ENCODE data around the gene ZNF30. TPM values are rescaled to one million over a fixed set of nuclear protein-coding genes. Genes with fewer than 3 reads are reported as not detected.

The ZNF30 gene
- total and polyA plus RNA-seq, 2 experiments from 2014 or later = 4.1 to 18.7 TPM

GRCh38 chr19:34932494-34932893, 5.8 kb downstream of the ZNF30 start:
- H3K4me1 Mint-ChIP-seq = peaks cover 3% of the 10 kb centered on the region; the same call in 2 of the 3 replicates
- peaks cover 8% of the 10 kb centered on the region; the same call in 1 of the 2 replicates for H3K36me3 ChIP-seq (ENCODE audit: insufficient read depth)
- H3K9me3 Mint-ChIP-seq = no peaks in the 10 kb centered on the region; the same call in 2 of the 3 replicates
- H3K9me2 ChIP-seq (ENCODE audit: insufficient read depth) = peaks cover 9% of the 10 kb centered on the region
- no peak overlapping the region for H3K4me2 ChIP-seq
- H3K27me3 Mint-ChIP-seq (ENCODE audit: insufficient read depth, low read depth, poor library complexity) = peaks cover 3% of the 10 kb centered on the region
- TF ChIP-seq STAT1 (IDR thresholded peaks at IDR 0.05; ENCODE audit: unreplicated experiment) = no peak
- no peak for TF ChIP-seq ZNF462 (CRISPR knock-in tag; IDR thresholded peaks at IDR 0.05)
- no peak for TF ChIP-seq EZH2 (IDR thresholded peaks at IDR 0.05; ENCODE audit: low read depth, unreplicated experiment)
- no peak for TF ChIP-seq ZNF114 (CRISPR knock-in tag; IDR thresholded peaks at IDR 0.05)
- TF ChIP-seq ZNF331 (CRISPR knock-in tag; IDR thresholded peaks at IDR 0.05; ENCODE audit: low read depth) = no peak
- no peak for TF ChIP-seq ETS1 (IDR thresholded peaks at IDR 0.05)
- TF ChIP-seq POLR2AphosphoS5 (IDR thresholded peaks at IDR 0.05; ENCODE audit: low read depth) = no peak
- TF ChIP-seq CTCF (conservative IDR thresholded peaks at IDR 0.05; ENCODE audit: low read depth in 2 of 2) = no peak
- TF ChIP-seq EZH2phosphoT487 (IDR thresholded peaks at IDR 0.05; ENCODE audit: unreplicated experiment) = no peak
- TF ChIP-seq CREB1 (CRISPR knock-in tag; IDR thresholded peaks at IDR 0.05; ENCODE audit: low read depth) = no peak
- TF ChIP-seq NANOG (IDR thresholded peaks at IDR 0.05; ENCODE audit: borderline replicate concordance) = no peak
- TF ChIP-seq JUNB (IDR thresholded peaks at IDR 0.05; ENCODE audit: unreplicated experiment) = no peak
- no peak for TF ChIP-seq REST (IDR thresholded peaks at IDR 0.05; ENCODE audit: unreplicated experiment)
- no peak overlapping the region for H3K27ac ChIP-seq (ENCODE audit: low read depth)
- no peak for DNase-seq (ENCODE audit: low spot score)
- H3K27ac Mint-ChIP-seq = no peak overlapping the region
- no peak for ATAC-seq
- no peak overlapping the region for H2AFZ ChIP-seq
- peaks cover 46% of the 10 kb centered on the region for H3K36me3 Mint-ChIP-seq (ENCODE audit: low read depth)
- H3K4me1 ChIP-seq (ENCODE audit: insufficient read depth) = no peaks in the 10 kb centered on the region
- peaks cover 5% of the 10 kb centered on the region; the same call in 1 of the 2 replicates for H3K79me2 ChIP-seq (replicated peaks; ENCODE audit: insufficient read depth)
- no peaks in the 10 kb centered on the region for H3F3A ChIP-seq (replicated peaks; ENCODE audit: low read depth)
- no peaks in the 10 kb centered on the region; the same call in 1 of the 2 replicates for H4K20me1 ChIP-seq (replicated peaks; ENCODE audit: insufficient read depth)
- H3K4me3 Mint-ChIP-seq = no peak overlapping the region
- no peak overlapping the region for H3K4me3 ChIP-seq
- no peaks in the 10 kb centered on the region for H3K27me3 ChIP-seq (ENCODE audit: insufficient read depth)
